SK-N-SH treated with all-trans-retinoic acid at 6 μM for 48 hours (cell line): ENCODE measurements around the gene RALB.

Source experiments
- ATAC-seq: fragments of 200-7000 bp; cut with Tn5 transposase; 3 replicates; pipeline ENCODE4 v1.9.1; 2020; ENCODE audit warnings: mild to moderate bottlenecking, moderate library complexity
- ARNTL ChIP-seq: fragments of 450-650 bp; formaldehyde crosslinking; IDR thresholded peaks from 2 replicates; pipeline ENCODE4 v1.5.0; 2020; ENCODE audit warnings: low read depth, mild to moderate bottlenecking, moderate library complexity, borderline replicate concordance
- CSDC2 ChIP-seq: fragments of 250-450 bp; sonication (Bioruptor Pico); IDR thresholded peaks from 2 replicates; pipeline ENCODE4 v1.5.0; 2020; ENCODE audit warnings: mild to moderate bottlenecking, moderate library complexity
- ESRRG ChIP-seq: fragments of 250-450 bp; sonication (Bioruptor Pico); IDR thresholded peaks from 2 replicates; pipeline ENCODE4 v1.6.1; 2021; ENCODE audit warnings: mild to moderate bottlenecking
- GLIS3 ChIP-seq: fragments of 250-450 bp; sonication (Bioruptor Pico); IDR thresholded peaks from 2 replicates; pipeline ENCODE4 v1.5.0; 2020; ENCODE audit warnings: mild to moderate bottlenecking, moderate library complexity
- ISL1 ChIP-seq: fragments of 250-450 bp; sonication (Bioruptor Pico); IDR thresholded peaks from 2 replicates; pipeline ENCODE4 v2.1.2; 2022; ENCODE audit warnings: mild to moderate bottlenecking, moderate library complexity
- OSR1 ChIP-seq: fragments of 250-450 bp; sonication (Bioruptor Pico); IDR thresholded peaks from 2 replicates; pipeline ENCODE4 v1.8.0; 2022; ENCODE audit warnings: moderate library complexity, mild to moderate bottlenecking, inconsistent platforms
- PPARA ChIP-seq: fragments of 250-450 bp; sonication (Bioruptor Pico); IDR thresholded peaks from 2 replicates; pipeline ENCODE4 v1.5.0; 2020; ENCODE audit warnings: mild to moderate bottlenecking, borderline replicate concordance
- RARB ChIP-seq: fragments of 250-450 bp; sonication (Bioruptor Pico); IDR thresholded peaks from 2 replicates; pipeline ENCODE4 v1.8.0; 2021; ENCODE audit warnings: mild to moderate bottlenecking, moderate library complexity
- SNAI2 ChIP-seq: fragments of 250-450 bp; sonication (Bioruptor Pico); IDR thresholded peaks from 2 replicates; pipeline ENCODE4 v1.5.0; 2020; ENCODE audit warnings: mild to moderate bottlenecking, moderate library complexity
- TCF4 ChIP-seq: fragments of 250-450 bp; sonication (Bioruptor Pico); IDR thresholded peaks from 2 replicates; pipeline ENCODE4 v1.8.0; 2021; ENCODE audit warnings: mild to moderate bottlenecking, moderate library complexity, borderline replicate concordance
- TOX ChIP-seq: fragments of 250-450 bp; sonication (Bioruptor Pico); IDR thresholded peaks from 2 replicates; pipeline ENCODE4 v1.8.0; 2021; ENCODE audit warnings: mild to moderate bottlenecking, moderate library complexity, borderline replicate concordance
- TSHZ2 ChIP-seq: fragments of 250-450 bp; sonication (Bioruptor Pico); IDR thresholded peaks from 2 replicates; pipeline ENCODE4 v1.5.0; 2020; ENCODE audit warnings: mild to moderate bottlenecking, moderate library complexity
- ZC3H10 ChIP-seq: fragments of 250-450 bp; sonication (Bioruptor Pico); IDR thresholded peaks from 2 replicates; pipeline ENCODE4 v1.5.1; 2021; ENCODE audit warnings: mild to moderate bottlenecking, moderate library complexity
- ZFP3 ChIP-seq: fragments of 250-450 bp; sonication (Bioruptor Pico); IDR thresholded peaks from 2 replicates; pipeline ENCODE4 v1.5.0; 2020; ENCODE audit warnings: mild to moderate bottlenecking, moderate library complexity
- ZFP30 ChIP-seq: fragments of 450-650 bp; formaldehyde crosslinking; IDR thresholded peaks from 2 replicates; pipeline ENCODE4 v1.5.0; 2022; ENCODE audit warnings: mild to moderate bottlenecking, moderate library complexity
- ZNF565 ChIP-seq: fragments of 450-650 bp; formaldehyde crosslinking; conservative IDR thresholded peaks from 2 replicates; pipeline ENCODE4 v1.5.0; 2020; ENCODE audit warnings: low read depth, mild to moderate bottlenecking, moderate library complexity
- ZNF70 ChIP-seq: fragments of 450-650 bp; formaldehyde crosslinking; IDR thresholded peaks from 2 replicates; pipeline ENCODE4 v1.5.0; 2020; ENCODE audit warnings: mild to moderate bottlenecking, moderate library complexity
- ZNF8 ChIP-seq: fragments of 450-650 bp; formaldehyde crosslinking; IDR thresholded peaks from 2 replicates; pipeline ENCODE4 v1.5.0; 2020; ENCODE audit warnings: mild to moderate bottlenecking, moderate library complexity
- TF ChIP-seq, protein P1 (sequence below): fragments of 250-450 bp; sonication (Bioruptor Pico); IDR thresholded peaks from 2 replicates; pipeline ENCODE4 v1.5.1; 2021; ENCODE audit warnings: mild to moderate bottlenecking, moderate library complexity
- TF ChIP-seq, protein P2 (sequence below): fragments of 250-450 bp; sonication (Bioruptor Pico); IDR thresholded peaks from 2 replicates; pipeline ENCODE4 v1.8.0; 2021; ENCODE audit warnings: low read depth, mild to moderate bottlenecking, moderate library complexity, borderline replicate concordance

Gene RALB

GRCh38 chr2:120269076-120269744, 16.6 kb downstream of the RALB start:
- no peak for ATAC-seq
- TF ChIP-seq PPARA (CRISPR knock-in tag), result no peak
- TF ChIP-seq ESRRG (CRISPR knock-in tag), result no peak
- TF ChIP-seq ZNF8 (CRISPR knock-in tag), result no peak
- TF ChIP-seq, protein P1, sequence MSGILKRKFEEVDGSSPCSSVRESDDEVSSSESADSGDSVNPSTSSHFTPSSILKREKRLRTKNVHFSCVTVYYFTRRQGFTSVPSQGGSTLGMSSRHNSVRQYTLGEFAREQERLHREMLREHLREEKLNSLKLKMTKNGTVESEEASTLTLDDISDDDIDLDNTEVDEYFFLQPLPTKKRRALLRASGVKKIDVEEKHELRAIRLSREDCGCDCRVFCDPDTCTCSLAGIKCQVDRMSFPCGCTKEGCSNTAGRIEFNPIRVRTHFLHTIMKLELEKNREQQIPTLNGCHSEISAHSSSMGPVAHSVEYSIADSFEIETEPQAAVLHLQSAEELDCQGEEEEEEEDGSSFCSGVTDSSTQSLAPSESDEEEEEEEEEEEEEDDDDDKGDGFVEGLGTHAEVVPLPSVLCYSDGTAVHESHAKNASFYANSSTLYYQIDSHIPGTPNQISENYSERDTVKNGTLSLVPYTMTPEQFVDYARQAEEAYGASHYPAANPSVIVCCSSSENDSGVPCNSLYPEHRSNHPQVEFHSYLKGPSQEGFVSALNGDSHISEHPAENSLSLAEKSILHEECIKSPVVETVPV (CRISPR knock-in tag), result no peak
- TF ChIP-seq TOX, result no peak
- TF ChIP-seq ZNF70, result no peak
- TF ChIP-seq ISL1 (CRISPR knock-in tag), result no peak
- TF ChIP-seq, all 23 proteins: peak for 0

DNA sequence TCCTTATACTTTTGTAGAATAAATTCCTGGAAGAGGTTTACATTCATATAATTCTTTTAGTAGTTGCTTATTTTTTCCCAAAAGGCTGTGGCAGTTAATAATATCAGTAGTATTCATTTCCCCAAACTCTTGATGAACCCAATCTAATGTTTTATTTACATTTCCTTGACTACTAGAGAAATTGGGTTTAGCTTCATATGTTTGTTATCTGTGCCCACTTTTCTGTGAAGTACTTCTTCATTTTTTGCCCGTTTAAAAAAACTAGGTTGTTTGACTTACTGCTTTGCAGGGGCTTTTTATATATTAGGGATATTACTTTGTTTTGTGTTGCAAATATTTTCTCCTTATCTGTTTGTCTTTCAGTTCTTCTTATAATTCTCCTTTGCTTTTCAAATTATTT, 17.2 kb downstream of the RALB start:
- TF ChIP-seq ESRRG (CRISPR knock-in tag) (no peak), ZC3H10 (CRISPR knock-in tag) (no peak), SNAI2 (no peak), RARB (no peak), TCF4 (no peak), ZNF70 (no peak), TOX (no peak), TSHZ2 (CRISPR knock-in tag) (no peak), OSR1 (no peak), ZFP30 (CRISPR knock-in tag) (no peak), ARNTL (no peak), ZFP3 (CRISPR knock-in tag) (no peak), ISL1 (CRISPR knock-in tag) (no peak), CSDC2 (CRISPR knock-in tag) (no peak), ZNF8 (CRISPR knock-in tag) (no peak)
- TF ChIP-seq, protein P1 (CRISPR knock-in tag), result no peak
- TF ChIP-seq, protein P2, sequence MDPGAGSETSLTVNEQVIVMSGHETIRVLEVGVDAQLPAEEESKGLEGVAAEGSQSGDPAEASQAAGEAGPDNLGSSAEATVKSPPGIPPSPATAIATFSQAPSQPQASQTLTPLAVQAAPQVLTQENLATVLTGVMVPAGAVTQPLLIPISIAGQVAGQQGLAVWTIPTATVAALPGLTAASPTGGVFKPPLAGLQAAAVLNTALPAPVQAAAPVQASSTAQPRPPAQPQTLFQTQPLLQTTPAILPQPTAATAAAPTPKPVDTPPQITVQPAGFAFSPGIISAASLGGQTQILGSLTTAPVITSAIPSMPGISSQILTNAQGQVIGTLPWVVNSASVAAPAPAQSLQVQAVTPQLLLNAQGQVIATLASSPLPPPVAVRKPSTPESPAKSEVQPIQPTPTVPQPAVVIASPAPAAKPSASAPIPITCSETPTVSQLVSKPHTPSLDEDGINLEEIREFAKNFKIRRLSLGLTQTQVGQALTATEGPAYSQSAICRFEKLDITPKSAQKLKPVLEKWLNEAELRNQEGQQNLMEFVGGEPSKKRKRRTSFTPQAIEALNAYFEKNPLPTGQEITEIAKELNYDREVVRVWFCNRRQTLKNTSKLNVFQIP (CRISPR knock-in tag), result no peak
- no peak for ATAC-seq

GRCh38 chr2:120271711-120272379, 19.2 kb downstream of the RALB start:
- ATAC-seq, result no peak
- TF ChIP-seq ZNF8 (CRISPR knock-in tag) (no peak), ISL1 (CRISPR knock-in tag) (no peak), RARB (no peak)

DNA sequence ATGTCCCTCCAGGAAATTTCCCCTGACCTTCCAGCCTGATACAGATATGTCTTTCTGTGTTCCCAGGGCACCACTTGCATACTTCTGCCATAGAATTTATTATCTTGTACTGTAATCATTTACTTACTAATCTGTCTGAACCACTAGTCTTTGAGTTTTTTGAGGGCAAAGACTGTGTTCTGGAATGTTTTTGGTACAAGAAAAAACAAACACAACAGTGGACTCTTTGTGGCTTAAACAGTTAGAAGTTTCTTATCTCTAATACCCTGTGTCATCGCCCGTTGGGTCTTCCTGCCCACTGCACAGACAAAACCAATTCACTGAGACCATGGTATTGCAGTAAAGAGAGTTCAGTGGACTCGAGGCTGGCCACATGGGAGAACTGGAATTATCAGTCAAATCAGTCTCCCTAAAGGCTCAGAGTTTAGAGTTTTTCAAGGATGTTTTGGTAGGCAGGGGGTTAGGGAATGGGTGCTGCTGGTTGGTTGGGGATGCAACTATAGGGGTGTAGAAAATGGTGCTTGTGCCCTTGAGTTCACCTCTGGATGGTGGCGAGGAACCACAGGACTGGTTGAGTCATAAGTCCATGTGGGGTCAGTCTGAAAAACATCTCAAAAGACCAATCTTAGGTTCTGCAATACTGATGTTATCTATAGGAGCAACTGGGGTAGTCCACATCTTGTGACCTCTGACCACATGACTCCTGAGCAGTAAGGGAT, 20.3 kb downstream of the RALB start:
- no peak for ATAC-seq
- TF ChIP-seq CSDC2 (CRISPR knock-in tag) (no peak), ZNF70 (no peak), GLIS3 (CRISPR knock-in tag) (no peak), ZNF565 (CRISPR knock-in tag) (no peak), TOX (no peak), ARNTL (no peak), ZFP3 (CRISPR knock-in tag) (no peak)
- TF ChIP-seq, all 23 proteins: peak for 0
